A549 (cell line): ENCODE measurements around the gene GALNT18. TPM values are rescaled to one million over a fixed set of nuclear protein-coding genes. Genes with fewer than 3 reads are reported as not detected.

Experiments
- ATAC-seq, 2 experiments: fragments of 200-7000 bp in 1 of 2; fragments of >200 bp in 1 of 2; cut with Nextera tagmentation in 1 of 2; cut with Tn5 transposase in 1 of 2; 3 replicates each; pipeline versions ENCODE4 v1.8.0 to v1.9.1; 2018 to 2020; ENCODE audit warnings: mild to moderate bottlenecking in 1 of 2, moderate library complexity in 1 of 2
- CTCF ChIA-PET: fragments of 300-600 bp; sonication (Branson Sonifier 250); formaldehyde crosslinking; extraction: SDS; loops from one replicate; lab custom pipeline; 2021; ENCODE audit warnings: antibody characterized with exemption, inconsistent platforms; lab: Yijun Ruan, JAX
- POLR2A ChIA-PET: fragments of 350-600 bp; formaldehyde crosslinking; extraction: SDS; loops from one replicate; lab custom pipeline; 2021; ENCODE audit warnings: antibody characterized with exemption, inconsistent platforms; lab: Yijun Ruan, JAX
- DNase-seq, 2 experiments: peaks; one replicate each; pipeline versions ENCODE4 v3.0.0 to v3.0.0-alpha.2; 2011 to 2016; ENCODE audit warnings: low read depth in 1 of 2, low spot score in 1 of 2
- FAIRE-seq: peaks from 2 replicates; lab custom pipeline; 2011; peaks lifted over from hg19 to GRCh38; lab: Jason Lieb, UNC
- H3K27ac ChIP-seq, 2 experiments: fragments of >200 bp; sonication (Bioruptor Twin); formaldehyde crosslinking; 3 replicates each; pipeline ENCODE4 v1.5.1; 2016 to 2017
- H3K4me1 ChIP-seq: fragments of >200 bp; sonication (Bioruptor Twin); formaldehyde crosslinking; 3 replicates; pipeline ENCODE4 v1.6.1; 2016
- H3K4me2 ChIP-seq: fragments of >200 bp; sonication (Bioruptor Twin); formaldehyde crosslinking; 3 replicates; pipeline ENCODE4 v1.6.1; 2016
- H3K4me3 ChIP-seq: fragments of >200 bp; sonication (Bioruptor Twin); formaldehyde crosslinking; 3 replicates; pipeline ENCODE4 v1.5.1; 2016
- H3K9me3 ChIP-seq: fragments of >200 bp; sonication (Bioruptor Twin); formaldehyde crosslinking; 3 replicates; pipeline ENCODE4 v1.6.1; 2016
- ATOH8 ChIP-seq: fragments of 250-450 bp; sonication (Bioruptor Pico); IDR thresholded peaks from 2 replicates; pipeline ENCODE4 v1.5.0; 2020; ENCODE audit warnings: low read depth, mild to moderate bottlenecking, moderate library complexity
- CBX2 ChIP-seq: fragments of 200-600 bp; sonication (generic); IDR thresholded peaks from 2 replicates; pipeline ENCODE4 v1.6.1; 2016; ENCODE audit warnings: low read depth, mild to moderate bottlenecking, borderline replicate concordance
- CBX8 ChIP-seq: fragments of 200-600 bp; sonication (generic); IDR thresholded peaks from 2 replicates; pipeline ENCODE4 v1.6.1; 2016
- EHMT2 ChIP-seq: fragments of 200-600 bp; sonication (generic); IDR thresholded peaks from 2 replicates; pipeline ENCODE4 v1.6.1; 2016; ENCODE audit warnings: antibody characterized with exemption, low read depth, mild to moderate bottlenecking, moderate library complexity
- ELK1 ChIP-seq: fragments of 150-350 bp; IDR thresholded peaks from 2 replicates; pipeline ENCODE4 v1.6.1; 2014; ENCODE audit warnings: low read depth, mild to moderate bottlenecking, low read length
- EP300 ChIP-seq, 2 experiments: fragments of >200 bp; sonication (Bioruptor Twin); formaldehyde crosslinking; IDR thresholded peaks; 2 replicates in 1 of 2; 3 replicates in 1 of 2; pipeline ENCODE4 v1.6.1; 2016 to 2017
- ESRRA ChIP-seq: fragments of 150-350 bp; IDR thresholded peaks from 2 replicates; pipeline ENCODE4 v1.6.1; 2014; ENCODE audit warnings: mild to moderate bottlenecking, low read length, borderline replicate concordance
- FOSB ChIP-seq: fragments of 250-450 bp; sonication (Bioruptor Pico); IDR thresholded peaks from 2 replicates; pipeline ENCODE4 v1.5.0; 2020; ENCODE audit warnings: mild to moderate bottlenecking, moderate library complexity
- FOXS1 ChIP-seq: fragments of 250-450 bp; sonication (Bioruptor Pico); IDR thresholded peaks from 2 replicates; pipeline ENCODE4 v1.5.0; 2020; ENCODE audit warnings: mild to moderate bottlenecking, moderate library complexity
- HMGXB4 ChIP-seq: fragments of 250-450 bp; sonication (Bioruptor Pico); IDR thresholded peaks from 2 replicates; pipeline ENCODE4 v1.5.0; 2021; ENCODE audit warnings: mild to moderate bottlenecking, moderate library complexity, borderline replicate concordance
- HOXA7 ChIP-seq: fragments of 250-450 bp; sonication (Bioruptor Pico); IDR thresholded peaks from 2 replicates; pipeline ENCODE4 v1.5.0; 2020; ENCODE audit warnings: mild to moderate bottlenecking, moderate library complexity
- HOXB13 ChIP-seq: fragments of 250-450 bp; sonication (Bioruptor Pico); IDR thresholded peaks from 2 replicates; pipeline ENCODE4 v1.5.0; 2020; ENCODE audit warnings: low read depth, mild to moderate bottlenecking, moderate library complexity
- HOXB5 ChIP-seq: fragments of 250-450 bp; sonication (Bioruptor Pico); IDR thresholded peaks from 2 replicates; pipeline ENCODE4 v1.5.0; 2020; ENCODE audit warnings: mild to moderate bottlenecking, moderate library complexity
- JUN ChIP-seq, 2 experiments: fragments of >200 bp; sonication (Bioruptor Twin); formaldehyde crosslinking; IDR thresholded peaks; 2 replicates in 1 of 2; 3 replicates in 1 of 2; pipeline ENCODE4 v1.6.1; 2016 to 2017
- JUNB ChIP-seq: fragments of >200 bp; sonication (Bioruptor Twin); formaldehyde crosslinking; IDR thresholded peaks from 2 replicates; pipeline ENCODE4 v1.6.1; 2016
- KDM1A ChIP-seq: fragments of 200-600 bp; sonication (generic); IDR thresholded peaks from 2 replicates; pipeline ENCODE4 v1.6.1; 2016; ENCODE audit warnings: low read depth, mild to moderate bottlenecking
- KDM5A ChIP-seq: fragments of 200-600 bp; sonication (generic); IDR thresholded peaks from 2 replicates; pipeline ENCODE4 v1.6.1; 2016; ENCODE audit warnings: antibody characterized with exemption, mild to moderate bottlenecking
- MAFK ChIP-seq: fragments of 450-650 bp; IDR thresholded peaks from 2 replicates; pipeline ENCODE4 v1.6.1; 2014; ENCODE audit not compliant: partially characterized antibody
- MYC ChIP-seq: IDR thresholded peaks from 2 replicates; pipeline ENCODE4 v1.6.1; 2012; ENCODE audit warnings: mild to moderate bottlenecking, inconsistent platforms, low read length, improper control_type of control experiment, borderline replicate concordance
- PBX3 ChIP-seq: IDR thresholded peaks from 2 replicates; pipeline ENCODE4 v1.6.1; 2012
- PHF8 ChIP-seq: fragments of 200-600 bp; sonication (generic); IDR thresholded peaks from 2 replicates; pipeline ENCODE4 v1.6.1; 2016; ENCODE audit warnings: low read depth, mild to moderate bottlenecking, antibody characterized with exemption, moderate library complexity, borderline replicate concordance
- POLR2A ChIP-seq: IDR thresholded peaks from 2 replicates; pipeline ENCODE4 v1.6.1; 2012; ENCODE audit warnings: mild to moderate bottlenecking, low read length
- RFX5 ChIP-seq: fragments of 450-650 bp; IDR thresholded peaks from 2 replicates; pipeline ENCODE4 v1.7.1; 2014; ENCODE audit warnings: antibody characterized with exemption, mild to moderate bottlenecking, moderate library complexity
- RNF2 ChIP-seq: fragments of 200-600 bp; sonication (generic); IDR thresholded peaks from 2 replicates; pipeline ENCODE4 v1.6.1; 2016; ENCODE audit warnings: low read depth, mild to moderate bottlenecking, antibody characterized with exemption, moderate library complexity, borderline replicate concordance
- SMC3 ChIP-seq: fragments of >200 bp; sonication (Bioruptor Twin); formaldehyde crosslinking; IDR thresholded peaks from 3 replicates; pipeline ENCODE4 v1.6.1; 2018; ENCODE audit warnings: inconsistent platforms
- TP53 ChIP-seq: fragments of 250-450 bp; sonication (Bioruptor Pico); IDR thresholded peaks from 2 replicates; pipeline ENCODE4 v1.5.0; 2021; ENCODE audit warnings: mild to moderate bottlenecking, moderate library complexity
- ZNF302 ChIP-seq: fragments of 250-450 bp; sonication (Bioruptor Pico); IDR thresholded peaks from 2 replicates; pipeline ENCODE4 v1.9.0; 2021; ENCODE audit warnings: inconsistent platforms, mild to moderate bottlenecking, moderate library complexity
- ZSCAN20 ChIP-seq: fragments of 250-450 bp; sonication (Bioruptor Pico); IDR thresholded peaks from 2 replicates; pipeline ENCODE4 v1.8.0; 2022; ENCODE audit warnings: mild to moderate bottlenecking, moderate library complexity
- WGBS: methylation state at CpG from one replicate; pipeline ENCODE4 v1.1.6; 2017; ENCODE audit errors: missing lambda C conversion rate; 5-methylcytosine and 5-hydroxymethylcytosine counted together
- polyA plus RNA-seq, 4 experiments: library from polyadenylated mRNA; depleted of rRNA in 3 of 4; stranded (reverse); fragments of >200 nt; fragmentation: RNase III in 1 of 4; extraction: RNeasy Plus Mini Kit Qiagen cat#74134 plus additional on column Dnase treatment in 1 of 4; gene quantifications; 2 replicates in 3 of 4; 3 replicates in 1 of 4; pipeline ENCODE4 v1.2.3, GENCODE V29; 2011 to 2017

GALNT18 gene
- polyA plus RNA-seq, 2 of the 4 experiments (the other 2 are of a cell fraction): 6.7 to 16.1 TPM

- no peak overlapping the region for H3K27ac ChIP-seq
- WGBS: 28% methylated on average over 4 of the region's 6 CpGs
- TF ChIP-seq ESRRA (no peak), ATOH8 (CRISPR knock-in tag) (no peak), EP300 (IDR thresholded peaks at IDR 0.05) (no peak), JUNB (no peak), ZSCAN20 (CRISPR knock-in tag) (no peak), PBX3 (no peak), FOXS1 (no peak), JUN (IDR thresholded peaks at IDR 0.05) (no peak), RFX5 (no peak), CBX8 (no peak), HOXB5 (no peak), KDM5A (no peak), PHF8 (no peak)
- TF ChIP-seq, all 56 proteins: peak for 0
- H3K4me2 ChIP-seq: no peak overlapping the region
- FAIRE-seq (no peak), ATAC-seq (no peak), DNase-seq (no peak)
- ChIA-PET CTCF (interaction anchor here (0.6 to 2.5 kb wide), 4 partner anchors 14 to 535 kb away, joined by 3 to 8 read pairs (median 5); no protein-coding TSS in a partner anchor), POLR2A (no interaction called here)
- no peaks in the 10 kb centered on the region for H3K4me1 ChIP-seq
- H3K9me3 ChIP-seq: no peaks in the 10 kb centered on the region
- no peak overlapping the region for H3K4me3 ChIP-seq
Measured at GRCh38 chr11:11252403-11252802, 369.4 kb downstream of the GALNT18 start.

GRCh38 chr11:11251394-11251970 is 370.3 kb downstream of the GALNT18 start:
- no peak overlapping the region for H3K4me3 ChIP-seq
- ATAC-seq (no peak), FAIRE-seq (no peak), DNase-seq (no peak)
- ChIA-PET POLR2A (no interaction called here), CTCF (interaction anchor here (0.6 to 2.5 kb wide), 6 partner anchors 14 to 536 kb away, joined by 3 to 8 read pairs (median 4); no protein-coding TSS in a partner anchor)
- 30% methylated on average over 4 of the region's 4 CpGs for WGBS
- H3K4me2 ChIP-seq: no peak overlapping the region
- H3K27ac ChIP-seq: no peak overlapping the region
- no peaks in the 10 kb centered on the region for H3K4me1 ChIP-seq
- no peaks in the 10 kb centered on the region for H3K9me3 ChIP-seq
- no peak for TF ChIP-seq POLR2A
- no peak for TF ChIP-seq RNF2
- no peak for TF ChIP-seq ELK1
- TF ChIP-seq CBX8: no peak
- TF ChIP-seq JUNB: no peak
- no peak for TF ChIP-seq EHMT2
- no peak for TF ChIP-seq MYC
- TF ChIP-seq MAFK: no peak
- TF ChIP-seq HOXA7: no peak
- TF ChIP-seq CBX2: no peak
- no peak for TF ChIP-seq PHF8
- TF ChIP-seq KDM1A: no peak

- 24% methylated on average over 2 of the region's 2 CpGs for WGBS
- Histone ChIP-seq H3K27ac (no peak overlapping the region), H3K4me1 (no peaks in the 10 kb centered on the region), H3K4me2 (no peak overlapping the region), H3K4me3 (no peak overlapping the region)
- DNase-seq (no peak), FAIRE-seq (no peak), ATAC-seq (no peak)
- POLR2A ChIA-PET: no interaction called here
- TF ChIP-seq KDM5A (no peak), ZNF302 (CRISPR knock-in tag) (no peak), FOSB (CRISPR knock-in tag) (no peak), POLR2A (no peak), CBX2 (no peak), RNF2 (no peak), TP53 (CRISPR knock-in tag) (no peak), ZSCAN20 (CRISPR knock-in tag) (no peak), HOXB13 (CRISPR knock-in tag) (no peak), HOXA7 (no peak), SMC3 (no peak), PHF8 (no peak), KDM1A (no peak), HMGXB4 (CRISPR knock-in tag) (no peak), PBX3 (no peak)
- TF ChIP-seq, all 56 proteins: peak for 0
- H3K9me3 ChIP-seq: no peaks in the 10 kb centered on the region
- CTCF ChIA-PET: interaction anchor here (0.9 to 1.4 kb wide), 2 partner anchors 15 to 485 kb away, joined by 3 read pairs; no protein-coding TSS in a partner anchor
Measured at GRCh38 chr11:11250470-11250869, 371.3 kb downstream of the GALNT18 start.
